H1 (cell line): Measurements from ENCODE around the gene TIFAB. TPM values are rescaled to one million over a fixed set of nuclear protein-coding genes. Genes with fewer than 3 reads are reported as not detected.

Experiments
- BRCA1 ChIP-seq: IDR thresholded peaks from 2 replicates; pipeline ENCODE4 v1.6.1; 2012; ENCODE audit warnings: low read depth, low read length, improper control_type of control experiment
- CHD2 ChIP-seq: IDR thresholded peaks from 2 replicates; pipeline ENCODE4 v1.6.1; 2012; ENCODE audit warnings: low read length, improper control_type of control experiment
- CTBP2 ChIP-seq: IDR thresholded peaks from 2 replicates; pipeline ENCODE4 v1.7.0; 2011; ENCODE audit warnings: borderline replicate concordance, mild to moderate bottlenecking, moderate library complexity, mixed read lengths, low read length; ENCODE audit not compliant: insufficient read depth, insufficient read length
- EP300 ChIP-seq, 2 experiments: IDR thresholded peaks; 1 replicate in 1 of 2; 2 replicates in 1 of 2; pipeline ENCODE4 v1.6.1; 2011 to 2012; ENCODE audit warnings: low read depth in 2 of 2, low read length in 2 of 2, mild to moderate bottlenecking in 2 of 2, borderline replicate concordance in 1 of 2, inconsistent platforms in 1 of 2, moderate library complexity in 1 of 2
- GTF2F1 ChIP-seq: IDR thresholded peaks from 2 replicates; pipeline ENCODE4 v1.6.1; 2012; ENCODE audit warnings: low read depth, low read length, improper control_type of control experiment, borderline replicate concordance
- POU5F1 ChIP-seq: IDR thresholded peaks from 2 replicates; pipeline ENCODE4 v1.6.1; 2011; ENCODE audit warnings: low read depth, mild to moderate bottlenecking, low read length, moderate library complexity
- RAD21 ChIP-seq, 2 experiments: IDR thresholded peaks in 1 of 2; conservative IDR thresholded peaks in 1 of 2; 2 replicates each; pipeline ENCODE4 v1.6.1; 2011; ENCODE audit warnings: low read depth in 2 of 2, low read length in 2 of 2, improper control_type of control experiment in 1 of 2, inconsistent platforms in 1 of 2, mild to moderate bottlenecking in 1 of 2, moderate library complexity in 1 of 2
- RBBP5 ChIP-seq: IDR thresholded peaks from 2 replicates; pipeline ENCODE4 v1.7.1; 2012; ENCODE audit warnings: low read depth, mild to moderate bottlenecking, inconsistent platforms, low read length, moderate library complexity, borderline replicate concordance
- SAP30 ChIP-seq: fragments of 300-600 bp; sonication (generic); IDR thresholded peaks from 2 replicates; pipeline ENCODE4 v1.7.1; 2012; ENCODE audit warnings: low read length, moderate library complexity, mild to moderate bottlenecking, inconsistent platforms; ENCODE audit not compliant: insufficient read depth, insufficient replicate concordance
- SP4 ChIP-seq: IDR thresholded peaks from 2 replicates; pipeline ENCODE4 v1.6.1; 2012; ENCODE audit warnings: low read length, inconsistent platforms
- polyA plus RNA-seq, 7 experiments: library from polyadenylated mRNA; depleted of rRNA in 3 of 7; stranded (reverse) in 5 of 7; unstranded in 2 of 7; fragments of >200 nt in 5 of 7; fragments of 200-250 nt in 2 of 7; gene quantifications; 1 replicate in 5 of 7; 2 replicates in 1 of 7; 4 replicates in 1 of 7; pipeline versions ENCODE4 v1.2.1 to v1.2.3, GENCODE V29; 2011 to 2013; ENCODE audit warnings: missing spikeins in 2 of 7, mixed read lengths in 2 of 7
- total RNA-seq: library from RNA; stranded (reverse); fragmentation: NEBNext Ultra II Directional; extraction: Animal tissue kit (Norgen Biotek cat#: 25700); gene quantifications from 2 replicates; pipeline ENCODE4 v1.2.1, GENCODE V29; 2021

The TIFAB gene
- total and polyA plus RNA-seq, 2 of the 8 experiments (the other 6 are each of a cell fraction or from before 2014, with no cell fraction given), result not detected

DNA sequence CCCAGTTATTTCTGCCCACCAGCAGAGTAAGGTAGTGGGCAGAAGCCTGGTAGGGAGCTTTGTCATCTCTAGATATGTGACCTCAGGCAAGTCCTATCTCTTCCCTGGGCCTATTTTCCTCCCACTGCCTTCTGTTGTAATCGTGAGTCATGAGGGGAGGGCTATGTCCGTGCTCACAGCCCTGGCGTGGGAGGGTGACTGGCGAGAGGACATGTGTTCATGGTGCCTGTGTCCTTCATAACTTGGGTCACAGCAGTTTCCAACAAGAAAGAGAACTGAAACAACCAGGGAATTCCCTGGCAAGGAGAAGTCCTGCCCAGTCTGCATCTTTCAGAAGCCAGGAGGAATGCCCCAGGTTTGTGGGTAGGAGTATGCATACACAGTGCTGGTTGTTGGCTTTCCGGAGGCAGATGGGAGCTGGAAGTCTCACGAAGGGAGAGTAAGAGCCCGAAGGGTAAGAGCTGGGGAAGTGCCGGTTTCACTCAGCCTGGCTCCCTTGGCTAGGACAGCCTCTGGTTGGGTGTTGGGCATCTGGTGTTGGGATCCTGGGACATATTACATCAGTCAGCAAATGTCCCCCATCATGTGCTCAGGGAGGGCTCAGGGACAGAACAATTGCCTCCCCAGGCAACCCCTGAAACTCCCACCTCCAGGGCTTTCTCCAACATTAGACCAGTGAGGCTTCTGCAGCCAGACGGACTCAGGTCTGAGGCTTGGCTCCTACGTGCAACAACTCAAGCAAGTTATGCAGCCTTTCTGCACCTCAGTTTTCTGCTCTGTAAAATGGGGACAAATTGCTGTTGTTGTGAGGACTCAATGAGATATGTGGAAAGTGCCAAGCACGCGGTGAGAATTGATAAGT, 4.3 kb upstream of the TIFAB start (continued):
- TF ChIP-seq CTBP2 (no peak), POU5F1 (no peak), BRCA1 (no peak), RBBP5 (no peak), SAP30 (no peak), SP4 (no peak), EP300 (IDR thresholded peaks at IDR 0.05; ENCODE audit: borderline replicate concordance in 1 of 2, low read depth in 2 of 2, low read length in 2 of 2) (no peak), RAD21 (IDR thresholded peaks at IDR 0.05 in 1 of 2, conservative IDR thresholded peaks at IDR 0.05 in 1 of 2; ENCODE audit: low read depth in 2 of 2, low read length in 2 of 2) (no peak), GTF2F1 (no peak), CHD2 (no peak)
